ENCODE measurements around the gene TAF7L.
"Not testable (repeated sequence)": the region's sequence is repeated elsewhere in the genome, so short reads cannot be mapped to it uniquely, and the experiment has no call there.

Gene TAF7L

GRCh38 chrX:101290957-101291603 is at the start of gene TAF7L:
TSS of gene TAF7L (minus strand) at chrX:101291334. CDS start at chrX:101287543, 3,791 bp downstream.
- H3K9ac ChIP-seq (ENCODE audit: low read depth in 1 of 2, low read length in 2 of 2) = no peak within 1 kb of the TSS
- H3K4me3 ChIP-seq (ENCODE audit: low read depth in 1 of 2, low read length in 2 of 2) = no peak within 1 kb of the TSS

GRCh38 chrX:101337776-101338271 is 46.7 kb upstream of the TAF7L start:
- no peaks in the 10 kb centered on the region for H3K9me3 ChIP-seq (ENCODE audit: control insufficient read depth in 1 of 2, low read length in 2 of 2)
- H3K27me3 ChIP-seq (ENCODE audit: control insufficient read depth in 1 of 2, insufficient read depth in 2 of 2, low read length in 2 of 2) = no peaks in the 10 kb centered on the region
- no peak overlapping the region for H3K4me3 ChIP-seq (ENCODE audit: low read depth in 1 of 2, low read length in 2 of 2)
- no peaks in the 10 kb centered on the region for H3K36me3 ChIP-seq (ENCODE audit: control insufficient read depth in 1 of 2, insufficient read depth in 2 of 2, low read length in 2 of 2)
- H3K4me1 ChIP-seq (ENCODE audit: control insufficient read depth in 1 of 2, insufficient read depth in 2 of 2, low read length in 2 of 2) = no peaks in the 10 kb centered on the region
- no peak overlapping the region for H3K27ac ChIP-seq (ENCODE audit: low read depth, low read length)
- no peak overlapping the region for H3K9ac ChIP-seq (ENCODE audit: low read depth in 1 of 2, low read length in 2 of 2)

More at GRCh38 chrX:101290957-101291603, at the start of gene TAF7L:
- no peaks in the 10 kb centered on the region for H3K36me3 ChIP-seq (ENCODE audit: control insufficient read depth in 1 of 2, insufficient read depth in 2 of 2, low read length in 2 of 2)
- no peaks in the 10 kb centered on the region for H3K9me3 ChIP-seq (ENCODE audit: control insufficient read depth in 1 of 2, low read length in 2 of 2)
- no peaks in the 10 kb centered on the region for H3K4me1 ChIP-seq (ENCODE audit: control insufficient read depth in 1 of 2, insufficient read depth in 2 of 2, low read length in 2 of 2)
- H3K27ac ChIP-seq (ENCODE audit: low read depth, low read length) = no peak within 1 kb of the TSS
- H3K27me3 ChIP-seq (ENCODE audit: control insufficient read depth in 1 of 2, insufficient read depth in 2 of 2, low read length in 2 of 2) = no peaks in the 10 kb centered on the region

GRCh38 chrX:101334310-101334709 is 43.2 kb upstream of the TAF7L start:
- not testable (repeated sequence) for H3K9ac ChIP-seq (ENCODE audit: low read depth in 1 of 2, low read length in 2 of 2); H3K36me3 ChIP-seq (ENCODE audit: control insufficient read depth in 1 of 2, insufficient read depth in 2 of 2, low read length in 2 of 2); H3K9me3 ChIP-seq (ENCODE audit: control insufficient read depth in 1 of 2, low read length in 2 of 2); H3K4me1 ChIP-seq (ENCODE audit: control insufficient read depth in 1 of 2, insufficient read depth in 2 of 2, low read length in 2 of 2); H3K27me3 ChIP-seq (ENCODE audit: control insufficient read depth in 1 of 2, insufficient read depth in 2 of 2, low read length in 2 of 2); H3K4me3 ChIP-seq (ENCODE audit: low read depth in 1 of 2, low read length in 2 of 2); H3K27ac ChIP-seq (ENCODE audit: low read depth, low read length)

- H3K9ac ChIP-seq (ENCODE audit: low read depth in 1 of 2, low read length in 2 of 2); H3K4me1 ChIP-seq (ENCODE audit: control insufficient read depth in 1 of 2, insufficient read depth in 2 of 2, low read length in 2 of 2); H3K36me3 ChIP-seq (ENCODE audit: control insufficient read depth in 1 of 2, insufficient read depth in 2 of 2, low read length in 2 of 2); H3K27ac ChIP-seq (ENCODE audit: low read depth, low read length); H3K4me3 ChIP-seq (ENCODE audit: low read depth in 1 of 2, low read length in 2 of 2); H3K9me3 ChIP-seq (ENCODE audit: control insufficient read depth in 1 of 2, low read length in 2 of 2); H3K27me3 ChIP-seq (ENCODE audit: control insufficient read depth in 1 of 2, insufficient read depth in 2 of 2, low read length in 2 of 2): not testable (repeated sequence)
These were observed 35.5 kb upstream of the TAF7L start for GRCh38 chrX:101326600-101326999.

- no peak overlapping the region for H3K9ac ChIP-seq (ENCODE audit: low read depth in 1 of 2, low read length in 2 of 2)
- H3K27ac ChIP-seq (ENCODE audit: low read depth, low read length) = no peak overlapping the region
- H3K9me3 ChIP-seq (ENCODE audit: control insufficient read depth in 1 of 2, low read length in 2 of 2) = no peaks in the 10 kb centered on the region
- no peaks in the 10 kb centered on the region for H3K4me1 ChIP-seq (ENCODE audit: control insufficient read depth in 1 of 2, insufficient read depth in 2 of 2, low read length in 2 of 2)
- H3K4me3 ChIP-seq (ENCODE audit: low read depth in 1 of 2, low read length in 2 of 2) = no peak overlapping the region
- no peaks in the 10 kb centered on the region for H3K36me3 ChIP-seq (ENCODE audit: control insufficient read depth in 1 of 2, insufficient read depth in 2 of 2, low read length in 2 of 2)
- H3K27me3 ChIP-seq (ENCODE audit: control insufficient read depth in 1 of 2, insufficient read depth in 2 of 2, low read length in 2 of 2) = no peaks in the 10 kb centered on the region
These were observed 12.7 kb upstream of the TAF7L start for GRCh38 chrX:101303790-101304189.

- H3K9ac ChIP-seq (ENCODE audit: low read depth in 1 of 2, low read length in 2 of 2); H3K36me3 ChIP-seq (ENCODE audit: control insufficient read depth in 1 of 2, insufficient read depth in 2 of 2, low read length in 2 of 2); H3K9me3 ChIP-seq (ENCODE audit: control insufficient read depth in 1 of 2, low read length in 2 of 2); H3K27ac ChIP-seq (ENCODE audit: low read depth, low read length); H3K4me1 ChIP-seq (ENCODE audit: control insufficient read depth in 1 of 2, insufficient read depth in 2 of 2, low read length in 2 of 2); H3K4me3 ChIP-seq (ENCODE audit: low read depth in 1 of 2, low read length in 2 of 2); H3K27me3 ChIP-seq (ENCODE audit: control insufficient read depth in 1 of 2, insufficient read depth in 2 of 2, low read length in 2 of 2): not testable (repeated sequence)
These were observed 4.5 kb upstream of the TAF7L start for GRCh38 chrX:101295603-101296002.

- Histone ChIP-seq H3K9me3 (ENCODE audit: control insufficient read depth in 1 of 2, low read length in 2 of 2) (no peaks in the 10 kb centered on the region), H3K4me3 (ENCODE audit: low read depth in 1 of 2, low read length in 2 of 2) (no peak overlapping the region), H3K9ac (ENCODE audit: low read depth in 1 of 2, low read length in 2 of 2) (no peak overlapping the region), H3K27ac (ENCODE audit: low read depth, low read length) (no peak overlapping the region), H3K36me3 (ENCODE audit: control insufficient read depth in 1 of 2, insufficient read depth in 2 of 2, low read length in 2 of 2) (no peaks in the 10 kb centered on the region), H3K27me3 (ENCODE audit: control insufficient read depth in 1 of 2, insufficient read depth in 2 of 2, low read length in 2 of 2) (no peaks in the 10 kb centered on the region), H3K4me1 (ENCODE audit: control insufficient read depth in 1 of 2, insufficient read depth in 2 of 2, low read length in 2 of 2) (no peaks in the 10 kb centered on the region)
These were observed 3.7 kb downstream of the TAF7L start for GRCh38 chrX:101287402-101287801.

- no peak overlapping the region for H3K9ac ChIP-seq (ENCODE audit: low read depth in 1 of 2, low read length in 2 of 2)
- H3K27me3 ChIP-seq (ENCODE audit: control insufficient read depth in 1 of 2, insufficient read depth in 2 of 2, low read length in 2 of 2) = no peaks in the 10 kb centered on the region
- H3K36me3 ChIP-seq (ENCODE audit: control insufficient read depth in 1 of 2, insufficient read depth in 2 of 2, low read length in 2 of 2) = no peaks in the 10 kb centered on the region
These were observed 14.9 kb downstream of the TAF7L start for GRCh38 chrX:101276238-101276637.

GRCh38 chrX:101274198-101274597 is 16.9 kb downstream of the TAF7L start:
- H3K27ac ChIP-seq (ENCODE audit: low read depth, low read length) = no peak overlapping the region
- H3K27me3 ChIP-seq (ENCODE audit: control insufficient read depth in 1 of 2, insufficient read depth in 2 of 2, low read length in 2 of 2) = no peaks in the 10 kb centered on the region
- no peaks in the 10 kb centered on the region for H3K36me3 ChIP-seq (ENCODE audit: control insufficient read depth in 1 of 2, insufficient read depth in 2 of 2, low read length in 2 of 2)
- no peak overlapping the region for H3K4me3 ChIP-seq (ENCODE audit: low read depth in 1 of 2, low read length in 2 of 2)
- H3K9me3 ChIP-seq (ENCODE audit: control insufficient read depth in 1 of 2, low read length in 2 of 2) = no peaks in the 10 kb centered on the region
- no peaks in the 10 kb centered on the region for H3K4me1 ChIP-seq (ENCODE audit: control insufficient read depth in 1 of 2, insufficient read depth in 2 of 2, low read length in 2 of 2)
- no peak overlapping the region for H3K9ac ChIP-seq (ENCODE audit: low read depth in 1 of 2, low read length in 2 of 2)

More at GRCh38 chrX:101276238-101276637, 14.9 kb downstream of the TAF7L start:
- no peak overlapping the region for H3K27ac ChIP-seq (ENCODE audit: low read depth, low read length)
- H3K9me3 ChIP-seq (ENCODE audit: control insufficient read depth in 1 of 2, low read length in 2 of 2) = no peaks in the 10 kb centered on the region
- no peaks in the 10 kb centered on the region for H3K4me1 ChIP-seq (ENCODE audit: control insufficient read depth in 1 of 2, insufficient read depth in 2 of 2, low read length in 2 of 2)
- no peak overlapping the region for H3K4me3 ChIP-seq (ENCODE audit: low read depth in 1 of 2, low read length in 2 of 2)

- H3K4me3 ChIP-seq (ENCODE audit: low read depth in 1 of 2, low read length in 2 of 2) = no peak overlapping the region
- H3K36me3 ChIP-seq (ENCODE audit: control insufficient read depth in 1 of 2, insufficient read depth in 2 of 2, low read length in 2 of 2) = no peaks in the 10 kb centered on the region
- H3K9me3 ChIP-seq (ENCODE audit: control insufficient read depth in 1 of 2, low read length in 2 of 2) = no peaks in the 10 kb centered on the region
- no peak overlapping the region for H3K27ac ChIP-seq (ENCODE audit: low read depth, low read length)
- H3K9ac ChIP-seq (ENCODE audit: low read depth in 1 of 2, low read length in 2 of 2) = no peak overlapping the region
- no peaks in the 10 kb centered on the region for H3K4me1 ChIP-seq (ENCODE audit: control insufficient read depth in 1 of 2, insufficient read depth in 2 of 2, low read length in 2 of 2)
- no peaks in the 10 kb centered on the region for H3K27me3 ChIP-seq (ENCODE audit: control insufficient read depth in 1 of 2, insufficient read depth in 2 of 2, low read length in 2 of 2)
These were observed 25.2 kb downstream of the TAF7L start for GRCh38 chrX:101265869-101266428.
